ENCODE data around the gene SLCO2B1.
"Not testable (repeated sequence)": the region's sequence is repeated elsewhere in the genome, so short reads cannot be mapped to it uniquely, and the experiment has no call there.

Gene SLCO2B1, protein sequence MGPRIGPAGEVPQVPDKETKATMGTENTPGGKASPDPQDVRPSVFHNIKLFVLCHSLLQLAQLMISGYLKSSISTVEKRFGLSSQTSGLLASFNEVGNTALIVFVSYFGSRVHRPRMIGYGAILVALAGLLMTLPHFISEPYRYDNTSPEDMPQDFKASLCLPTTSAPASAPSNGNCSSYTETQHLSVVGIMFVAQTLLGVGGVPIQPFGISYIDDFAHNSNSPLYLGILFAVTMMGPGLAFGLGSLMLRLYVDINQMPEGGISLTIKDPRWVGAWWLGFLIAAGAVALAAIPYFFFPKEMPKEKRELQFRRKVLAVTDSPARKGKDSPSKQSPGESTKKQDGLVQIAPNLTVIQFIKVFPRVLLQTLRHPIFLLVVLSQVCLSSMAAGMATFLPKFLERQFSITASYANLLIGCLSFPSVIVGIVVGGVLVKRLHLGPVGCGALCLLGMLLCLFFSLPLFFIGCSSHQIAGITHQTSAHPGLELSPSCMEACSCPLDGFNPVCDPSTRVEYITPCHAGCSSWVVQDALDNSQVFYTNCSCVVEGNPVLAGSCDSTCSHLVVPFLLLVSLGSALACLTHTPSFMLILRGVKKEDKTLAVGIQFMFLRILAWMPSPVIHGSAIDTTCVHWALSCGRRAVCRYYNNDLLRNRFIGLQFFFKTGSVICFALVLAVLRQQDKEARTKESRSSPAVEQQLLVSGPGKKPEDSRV

DNA sequence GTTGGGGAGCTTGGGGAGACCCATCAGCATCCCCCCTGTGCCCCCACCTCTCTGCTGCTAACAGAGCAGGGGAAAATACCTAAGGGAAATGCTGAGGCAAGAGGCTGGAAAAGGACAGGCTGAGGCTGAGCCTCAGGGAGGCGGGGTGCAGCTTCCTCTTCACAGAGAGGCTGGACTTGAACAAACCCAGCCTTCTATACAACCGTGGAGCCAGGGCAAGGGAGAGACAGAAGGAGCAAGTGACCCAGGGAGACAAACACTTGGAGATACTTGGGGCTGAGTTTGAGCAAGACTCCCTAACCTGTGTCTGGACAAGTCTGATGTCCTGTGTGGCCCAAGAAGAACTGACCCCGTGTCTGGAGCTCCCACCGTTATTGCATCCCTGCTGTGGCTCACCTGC lies at the start of gene SLCO2B1:
SLCO2B1 (plus strand) TSS at position 229 of the 400 bp plus-strand sequence. CDS start 275 bp downstream, outside the sequence.
- FAIRE-seq = no peak

DNA sequence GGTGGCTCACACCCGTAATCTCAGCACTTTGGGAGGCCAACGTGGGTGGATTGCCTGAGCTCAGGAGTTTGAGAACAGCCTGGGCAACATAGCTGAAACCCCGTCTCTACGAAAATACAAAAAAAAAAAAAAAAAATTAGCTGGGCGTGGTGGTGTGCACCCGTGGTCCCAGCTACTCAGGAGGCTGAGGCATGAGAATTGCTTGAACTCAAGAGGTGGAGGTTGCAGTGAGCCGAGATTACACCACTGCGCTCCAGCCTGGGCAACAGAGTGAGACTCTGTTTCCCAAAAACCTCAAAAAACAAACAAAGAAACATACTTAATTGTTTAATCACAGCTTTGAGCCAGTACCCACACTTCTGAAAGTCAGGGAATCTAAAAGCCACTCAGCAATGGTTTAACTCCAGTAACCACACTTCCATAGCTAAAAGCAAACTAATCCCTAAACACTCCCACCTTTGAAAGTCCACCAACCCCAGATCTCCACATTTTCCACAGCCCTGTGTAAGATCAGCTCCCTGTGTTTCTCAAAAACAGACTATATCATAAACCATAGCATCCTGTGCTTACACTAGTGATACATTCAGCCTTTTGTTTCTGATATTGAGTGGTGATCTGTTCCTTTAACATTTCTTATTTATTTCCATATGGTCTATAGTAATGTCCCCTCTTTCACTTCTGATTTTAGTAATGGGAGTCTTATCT lies 49.3 kb upstream of the SLCO2B1 start:
- DNase-seq (ENCODE audit: low spot score) = no peak
- FAIRE-seq = no peak

More for the DNA sequence above, at the start of gene SLCO2B1:
- no peak for DNase-seq (ENCODE audit: low spot score)

DNA sequence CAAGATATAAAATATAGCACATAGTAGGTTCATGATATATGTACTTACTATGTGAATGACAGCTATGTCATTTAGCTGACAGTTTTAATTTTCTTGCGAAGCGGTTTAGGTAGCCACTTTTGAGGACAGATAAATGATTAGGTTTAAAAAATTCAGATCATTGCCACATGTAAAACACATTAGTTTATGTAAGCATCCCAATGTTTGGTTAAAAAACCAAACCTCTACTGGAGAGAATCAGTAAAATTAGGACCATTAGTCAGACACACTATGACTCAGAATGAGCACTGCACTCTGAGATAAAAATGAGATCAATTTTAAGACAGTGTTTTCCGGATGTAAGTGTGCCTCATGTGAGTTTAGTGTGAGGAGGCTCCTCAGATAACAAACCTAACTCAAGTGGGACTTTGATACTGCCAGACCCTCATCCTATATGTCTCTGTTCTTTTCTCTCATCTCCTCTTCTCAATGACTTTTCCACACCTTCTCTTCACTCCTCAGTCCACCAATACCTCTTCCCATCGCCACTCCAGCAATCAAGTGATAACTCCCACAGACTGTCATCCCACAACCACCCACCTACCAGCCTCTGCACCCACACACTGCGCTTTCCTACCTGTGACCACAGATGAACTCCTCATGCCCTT lies 47.4 kb upstream of the SLCO2B1 start:
- DNase-seq (ENCODE audit: low spot score) = peak; percentile 18
- no peak for FAIRE-seq

DNA sequence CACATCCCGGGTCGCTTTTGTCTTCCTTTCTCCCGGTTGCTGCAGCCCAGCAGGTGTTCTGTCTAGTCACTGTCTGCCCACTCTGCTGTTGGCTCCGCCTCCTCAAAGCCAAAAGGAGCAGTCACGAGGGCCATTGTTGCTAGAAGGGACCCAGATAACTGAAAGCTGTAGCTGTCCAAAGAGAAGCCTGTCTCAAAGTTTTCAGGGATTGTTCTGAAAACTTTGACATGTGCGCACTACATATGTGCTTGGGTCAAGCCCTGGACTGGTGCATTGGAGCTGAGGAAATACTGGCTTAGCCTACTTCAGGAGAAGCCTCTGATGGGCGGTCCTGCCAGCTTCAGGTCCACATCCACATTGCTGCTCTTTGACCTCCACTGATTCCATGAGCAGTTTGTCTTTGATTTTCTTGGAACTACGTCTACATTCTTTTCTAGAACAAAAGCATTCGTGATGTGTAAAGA lies 45.4 kb upstream of the SLCO2B1 start:
- DNase-seq (ENCODE audit: low spot score) (no peak), FAIRE-seq (no peak)

DNA sequence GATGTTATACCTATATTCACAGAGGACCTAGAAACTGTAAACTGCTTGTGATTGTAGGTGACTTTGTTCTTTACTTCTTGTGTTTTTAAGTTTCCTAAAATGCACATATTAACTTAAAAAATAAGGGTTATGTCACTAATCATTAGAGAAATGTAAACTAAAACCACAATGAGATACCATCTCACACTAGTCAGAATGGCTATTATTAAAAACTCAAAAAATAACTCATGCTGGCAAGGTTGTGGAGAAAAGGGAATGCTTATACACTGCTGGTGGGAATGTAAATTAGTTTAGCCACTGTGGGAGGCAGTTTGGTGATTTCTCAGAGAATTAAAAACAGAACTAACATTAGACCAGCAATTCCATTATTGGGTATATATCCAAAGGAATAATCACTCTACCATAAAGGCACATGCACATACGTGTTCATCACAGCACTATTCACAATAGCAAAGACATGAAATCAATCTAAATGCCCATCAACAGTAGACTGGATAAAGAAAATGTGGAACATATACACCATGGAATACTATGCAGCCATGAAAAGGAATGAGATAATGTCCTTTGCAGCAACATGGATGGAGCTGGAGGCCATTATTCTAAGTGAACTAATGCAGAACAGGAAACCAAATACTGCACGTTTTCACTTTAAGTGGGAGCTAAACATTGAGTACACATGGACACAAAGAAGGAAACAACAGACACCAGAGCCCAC lies 44.8 kb upstream of the SLCO2B1 start:
- FAIRE-seq; DNase-seq (ENCODE audit: low spot score): not testable (repeated sequence)

DNA sequence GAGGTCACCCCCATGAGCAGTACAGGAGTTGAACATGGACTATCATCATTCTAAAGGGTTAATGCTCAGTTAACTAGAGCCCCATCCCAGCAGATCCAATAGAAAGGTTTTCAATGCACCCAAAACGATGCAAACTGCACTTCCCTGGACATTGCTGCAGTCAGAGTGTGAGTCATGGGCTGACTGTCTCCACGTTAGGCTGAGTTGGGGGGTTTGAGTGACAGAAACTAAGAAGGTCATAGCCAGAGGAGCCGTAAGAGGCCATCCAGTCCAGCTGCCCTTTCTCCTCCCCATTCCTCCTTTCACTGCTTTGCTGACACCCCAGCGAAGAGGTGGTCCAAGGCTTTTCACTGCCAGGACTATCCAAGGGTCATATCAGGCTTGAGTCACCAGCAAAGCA lies 43.7 kb upstream of the SLCO2B1 start:
- FAIRE-seq = no peak
- no peak for DNase-seq (ENCODE audit: low spot score)

DNA sequence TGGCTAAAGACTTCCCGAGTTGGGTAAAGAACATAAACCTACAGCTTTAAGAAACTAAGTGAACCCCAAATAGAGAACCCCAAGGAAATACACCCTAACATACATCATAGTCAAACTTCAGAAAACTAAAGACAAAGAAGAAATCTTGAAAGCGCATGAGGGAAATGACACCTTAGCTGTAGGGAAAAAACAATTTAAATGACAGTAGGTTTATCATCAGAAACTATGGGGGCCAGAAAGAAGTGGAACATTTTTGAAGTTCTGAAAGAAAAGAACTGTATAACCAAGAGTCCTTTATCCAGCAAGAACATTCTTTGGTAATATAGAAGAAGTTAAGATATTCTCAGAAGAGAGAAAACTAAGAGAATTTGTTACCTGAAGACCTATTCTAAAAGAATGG lies 38.7 kb upstream of the SLCO2B1 start:
- FAIRE-seq (no peak), DNase-seq (ENCODE audit: low spot score) (no peak)

DNA sequence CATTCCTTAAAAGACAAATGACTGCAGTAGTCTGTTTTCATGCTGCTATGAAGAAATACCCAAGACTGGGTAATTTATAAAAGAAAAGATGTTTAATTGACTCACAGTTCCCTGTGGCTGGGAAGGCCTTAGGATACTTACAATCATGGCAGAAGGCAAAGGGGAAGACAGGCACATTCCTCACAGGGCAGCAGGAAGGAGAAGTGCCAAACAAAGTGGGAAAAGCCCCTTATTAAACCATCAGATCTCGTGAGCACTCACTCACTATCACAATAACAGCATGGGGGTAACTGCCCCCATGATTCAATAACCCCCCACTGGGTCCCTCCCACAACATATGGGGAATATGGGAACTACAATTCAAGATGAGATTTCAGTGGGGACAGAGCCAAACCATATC lies 37.9 kb upstream of the SLCO2B1 start:
- no peak for FAIRE-seq
- no peak for DNase-seq (ENCODE audit: low spot score)

DNA sequence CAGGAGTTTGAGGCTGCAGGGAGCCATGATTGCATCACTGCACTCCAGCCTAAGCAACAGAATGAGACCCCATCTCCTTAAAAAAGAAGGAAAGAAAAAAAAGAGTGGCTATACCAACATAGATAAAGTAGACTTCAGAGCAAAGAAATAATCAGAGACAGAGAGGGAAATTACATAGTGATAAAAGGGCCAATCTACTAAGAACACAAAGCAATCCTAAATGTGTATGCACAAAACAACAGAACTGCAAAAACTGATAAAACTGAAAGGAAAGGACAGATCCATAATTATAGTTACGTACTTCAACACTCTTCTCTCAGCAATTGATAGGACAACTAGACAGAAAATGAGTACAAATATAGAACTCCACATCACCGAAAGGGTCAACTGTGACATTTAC lies 36.4 kb upstream of the SLCO2B1 start:
- DNase-seq (ENCODE audit: low spot score) = no peak
- FAIRE-seq = no peak

DNA sequence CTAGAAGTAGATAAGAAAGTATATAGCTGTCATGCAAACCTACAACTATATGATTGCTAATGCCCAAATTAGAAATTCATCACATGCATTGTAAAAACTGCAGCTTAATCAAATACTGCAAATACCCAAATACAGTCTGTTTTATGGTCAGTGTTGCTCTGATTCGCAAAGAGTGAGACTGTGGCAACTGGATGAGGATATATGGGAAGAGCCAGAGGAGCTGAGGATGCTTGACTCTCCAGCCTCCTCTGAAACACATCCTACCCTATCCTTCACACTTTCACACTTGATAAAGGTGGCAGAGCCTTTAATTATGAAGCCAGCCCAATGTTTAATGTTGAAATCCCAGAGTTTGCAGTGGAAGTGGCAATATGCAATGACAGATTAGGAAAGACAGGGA lies 32.3 kb upstream of the SLCO2B1 start:
- DNase-seq (ENCODE audit: low spot score) (no peak), FAIRE-seq (no peak)

DNA sequence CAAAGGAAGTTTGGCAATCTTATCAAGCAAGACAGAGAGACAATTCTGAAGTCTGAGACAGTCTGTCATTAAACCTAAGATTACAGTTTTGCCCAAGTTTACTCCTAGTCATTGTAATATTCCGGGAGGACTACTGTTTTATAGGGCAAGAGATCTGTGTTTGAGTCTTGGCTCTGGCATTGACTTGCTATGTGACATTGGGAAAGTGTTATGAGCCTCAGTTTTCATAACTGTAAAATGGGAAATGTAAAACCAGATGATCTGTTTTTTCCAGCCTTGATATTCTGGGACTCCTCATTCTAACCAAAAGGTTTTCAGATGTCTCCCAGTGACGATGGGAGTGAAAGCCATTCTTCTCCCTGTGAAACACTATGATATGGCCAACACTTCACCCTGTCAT lies 24.3 kb upstream of the SLCO2B1 start:
- no peak for FAIRE-seq

DNA sequence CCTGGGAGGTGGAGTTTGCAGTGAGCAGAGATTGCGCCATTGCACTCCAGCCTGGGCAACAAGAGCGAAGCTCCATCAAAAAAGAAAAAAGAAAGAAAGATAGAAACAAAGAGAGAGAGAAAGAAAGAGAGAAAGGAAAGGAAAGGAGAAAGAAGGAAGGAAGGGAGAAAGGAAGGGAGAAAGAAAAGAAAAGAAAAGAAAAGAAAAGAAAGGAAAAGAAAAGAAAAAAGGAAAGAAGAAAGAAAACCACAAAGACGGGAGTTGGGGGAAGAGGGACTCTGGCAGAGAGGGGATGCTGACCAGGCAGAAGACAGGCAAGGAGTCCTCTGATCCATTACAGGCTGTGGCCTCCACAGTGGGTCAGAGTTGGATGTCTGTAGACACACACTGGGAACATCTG lies 18.8 kb upstream of the SLCO2B1 start:
- FAIRE-seq = no peak
- no peak for DNase-seq (ENCODE audit: low spot score)

More for the DNA sequence above, 24.3 kb upstream of the SLCO2B1 start:
- DNase-seq (ENCODE audit: low spot score) = no peak

DNA sequence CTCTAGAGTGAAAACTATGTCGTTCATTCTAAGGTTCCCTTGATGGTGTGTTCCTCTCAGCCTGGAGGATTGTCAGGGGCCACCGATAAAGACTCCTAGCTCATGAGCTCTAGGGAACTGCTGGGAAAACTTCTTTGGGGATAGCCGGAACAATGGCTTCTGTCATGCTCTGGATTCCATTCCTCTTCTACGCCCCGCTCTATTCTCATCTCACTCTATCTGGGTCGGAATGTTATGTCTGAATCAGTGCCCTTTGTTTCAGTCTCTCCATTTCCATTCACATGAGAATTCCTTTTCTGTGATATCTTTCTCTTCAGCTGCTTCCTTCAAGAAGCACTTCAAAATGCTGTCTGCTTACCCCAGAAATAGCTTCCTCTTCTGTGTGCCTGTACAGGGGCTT lies 16.9 kb upstream of the SLCO2B1 start:
- DNase-seq (ENCODE audit: low spot score) = no peak
- FAIRE-seq = no peak

DNA sequence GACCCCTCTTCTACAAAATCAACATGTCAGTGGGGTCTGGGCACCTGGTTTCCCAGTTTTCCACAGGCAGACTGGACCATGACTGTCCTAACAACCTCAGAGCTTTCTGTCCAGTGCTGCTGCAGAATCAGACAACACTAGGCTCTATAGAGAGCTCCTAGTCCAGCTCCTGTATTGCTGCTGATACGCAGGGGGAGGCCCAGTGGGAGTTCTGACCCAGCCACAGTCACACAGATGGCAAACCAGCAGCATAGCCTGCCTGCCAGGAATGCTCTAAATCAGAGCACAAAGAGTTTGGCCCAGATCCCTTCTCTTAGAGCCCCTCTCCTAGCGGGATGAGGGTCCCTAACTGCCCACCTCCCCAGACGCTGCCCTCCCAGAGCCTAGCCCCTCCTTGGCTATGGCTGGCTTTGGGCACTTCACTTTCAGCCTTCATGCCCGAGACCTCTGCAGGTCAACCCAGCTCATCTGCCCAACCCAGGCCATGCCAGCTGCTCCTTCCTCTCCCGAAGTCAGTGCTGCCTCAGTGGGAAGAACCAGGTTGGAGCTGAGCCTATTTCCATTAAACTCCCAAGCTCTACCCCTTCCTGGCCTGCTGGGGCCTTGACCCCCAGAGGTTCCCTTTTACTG lies 15.8 kb upstream of the SLCO2B1 start:
- no peak for FAIRE-seq

DNA sequence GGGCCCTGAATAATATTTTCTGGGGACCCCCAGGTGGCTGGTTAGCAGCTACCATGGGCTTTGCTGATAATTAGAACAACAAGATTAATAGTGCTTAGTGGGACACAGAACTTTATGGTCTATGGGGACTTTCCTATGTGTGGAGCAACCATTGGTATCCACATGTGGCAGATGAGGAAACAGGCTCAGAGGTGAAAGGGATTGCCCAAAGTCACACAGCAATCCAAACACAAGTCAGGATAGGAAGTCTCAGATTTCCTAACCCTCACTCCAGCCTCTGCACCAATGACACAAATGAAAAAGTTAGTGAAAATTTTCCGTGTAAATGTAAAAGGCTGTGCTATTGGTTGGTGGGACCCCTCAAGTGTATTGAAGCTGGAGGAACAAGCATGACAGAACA lies 15.3 kb upstream of the SLCO2B1 start:
- no peak for DNase-seq (ENCODE audit: low spot score)
- no peak for FAIRE-seq

More for the DNA sequence above, 15.8 kb upstream of the SLCO2B1 start:
- DNase-seq (ENCODE audit: low spot score) = no peak

DNA sequence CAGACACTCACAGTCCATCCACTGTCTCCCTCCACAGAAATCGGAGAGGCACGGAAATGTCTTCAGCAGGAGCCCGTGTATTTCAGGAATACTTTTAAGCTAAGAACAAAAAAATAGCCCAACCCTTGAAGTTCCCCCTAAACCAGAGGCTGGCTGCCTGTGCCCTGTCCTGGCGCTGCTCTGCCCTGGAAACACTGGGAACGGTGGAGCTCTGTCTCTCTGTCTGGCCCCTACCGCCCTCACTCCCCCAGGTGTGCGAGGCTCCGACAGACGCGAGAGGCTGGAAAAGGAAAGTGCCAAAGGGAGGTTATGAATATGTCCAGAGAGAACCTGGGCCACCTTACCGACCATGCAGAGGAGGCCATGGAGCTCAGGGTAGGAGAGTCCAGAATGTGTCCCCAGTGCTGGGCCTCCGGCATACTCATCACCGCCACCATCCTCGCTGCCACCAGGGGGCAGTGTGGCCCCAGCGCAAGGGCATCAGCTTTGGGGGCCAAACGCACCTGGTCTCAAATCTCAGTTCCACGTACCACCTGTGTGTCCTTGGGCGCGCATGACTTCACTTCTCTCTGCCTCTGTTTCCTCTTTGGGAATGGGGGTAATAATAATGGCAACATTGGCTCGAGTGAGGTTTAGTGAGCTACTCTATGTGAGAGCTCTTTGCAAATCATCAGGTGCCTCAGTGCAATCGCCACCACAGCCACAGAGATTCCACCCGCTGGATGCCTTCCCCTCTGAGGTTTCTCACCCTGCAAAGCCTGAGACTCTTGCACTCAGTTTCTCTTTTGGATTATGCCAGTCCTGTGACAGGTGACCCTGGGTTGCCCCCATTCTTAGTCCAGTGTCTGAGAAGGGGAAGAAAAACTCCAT lies 10.4 kb upstream of the SLCO2B1 start:
- peak; percentile 13 for FAIRE-seq

DNA sequence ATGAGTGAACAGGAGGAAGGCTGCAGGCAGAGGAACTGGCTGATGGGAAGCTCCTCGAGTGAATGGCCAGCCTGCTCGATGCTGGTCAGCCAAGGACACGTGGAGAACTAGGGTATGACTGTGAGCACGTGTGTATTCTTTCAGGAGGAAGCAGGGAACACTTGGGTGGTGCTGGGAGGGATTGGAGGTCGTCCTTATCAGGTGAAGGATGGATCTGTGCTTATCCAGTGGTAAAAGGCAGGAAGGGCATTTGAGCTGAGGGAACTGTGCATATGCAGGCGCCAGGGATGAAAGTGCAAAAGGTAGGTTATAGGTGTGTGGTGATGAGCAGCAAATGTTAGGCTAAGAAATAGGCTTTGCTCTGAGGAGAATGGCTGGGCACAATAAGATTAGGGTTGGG lies 9.7 kb upstream of the SLCO2B1 start:
- FAIRE-seq (no peak), DNase-seq (ENCODE audit: low spot score) (no peak)

More for the DNA sequence above, 10.4 kb upstream of the SLCO2B1 start:
- DNase-seq (ENCODE audit: low spot score) = peak; percentile 79

DNA sequence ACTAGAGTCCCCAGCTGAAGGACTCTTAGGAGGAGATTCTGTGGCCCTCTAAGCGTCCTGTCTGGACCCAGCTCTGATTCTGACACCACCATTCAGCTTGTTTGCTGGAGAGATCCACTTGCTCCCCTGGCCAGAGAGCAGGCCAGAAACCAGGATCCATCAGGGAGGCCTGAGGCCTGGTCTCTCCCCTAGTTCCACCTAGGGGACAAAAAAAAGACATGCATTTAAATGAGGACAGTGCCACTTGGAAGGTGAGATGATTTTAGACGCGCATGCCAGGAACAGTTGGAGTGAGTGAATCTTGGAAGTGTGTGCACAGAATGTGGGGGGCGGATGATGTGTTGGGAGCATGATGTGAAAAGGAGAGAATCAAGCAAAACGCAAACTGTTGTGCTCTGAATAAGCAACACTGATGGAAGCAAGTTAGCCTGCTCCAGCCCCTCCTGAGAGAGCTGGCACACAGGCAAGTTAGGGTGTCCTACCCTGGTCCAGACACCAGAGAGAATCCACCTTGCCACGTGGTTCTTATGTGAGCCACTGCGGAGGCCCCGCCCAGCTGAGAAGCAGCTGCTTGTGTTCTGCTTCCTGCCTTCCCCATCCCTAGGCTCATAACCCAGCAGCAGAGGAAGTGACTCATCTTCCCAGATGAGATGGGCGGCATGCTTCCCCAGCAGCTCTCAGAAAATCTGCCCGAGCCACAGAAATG lies 8.0 kb upstream of the SLCO2B1 start:
- no peak for FAIRE-seq
- peak; percentile 97 for DNase-seq (ENCODE audit: low spot score)

DNA sequence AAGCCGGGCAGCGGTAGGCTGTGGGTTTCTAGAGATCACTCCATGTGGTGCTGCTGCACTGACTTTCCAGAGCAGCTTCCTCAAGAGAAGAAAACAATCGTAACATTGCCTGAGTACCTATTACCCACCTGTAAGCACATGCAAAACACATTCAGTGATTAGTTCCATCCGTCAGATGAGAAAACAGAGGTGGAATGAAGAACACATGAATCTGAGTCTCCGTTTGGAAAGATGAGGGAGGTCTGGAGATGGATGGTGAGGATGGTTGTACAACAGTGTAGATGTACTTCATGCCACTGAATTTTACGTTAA lies 7.5 kb upstream of the SLCO2B1 start:
- FAIRE-seq = no peak
- no peak for DNase-seq (ENCODE audit: low spot score)

Data from urothelium cell line (cell line).